D341Med (cell line): Measurements from ENCODE around the gene PROCA1.

Experiments used
- DNase-seq: peaks from one replicate; pipeline ENCODE4 v3.0.0; 2012; ENCODE audit warnings: low spot score

The PROCA1 gene

GRCh38 chr17:28707339-28707720 lies 4.4 kb downstream of the PROCA1 start:
- DNase-seq: no peak

GRCh38 chr17:28706471-28707338 lies 5.0 kb downstream of the PROCA1 start:
- DNase-seq: peak; percentile 31

- DNase-seq: peak; percentile 38
Measured at GRCh38 chr17:28705728-28706334, 5.9 kb downstream of the PROCA1 start.

GRCh38 chr17:28705074-28705659 lies 6.5 kb downstream of the PROCA1 start:
- DNase-seq: peak; percentile 42

- DNase-seq: peak; percentile 41
Measured at GRCh38 chr17:28704219-28704858, 7.3 kb downstream of the PROCA1 start.

GRCh38 chr17:28703552-28704218 lies 8.0 kb downstream of the PROCA1 start:
- DNase-seq: peak; percentile 35

GRCh38 chr17:28702752-28703150 lies 8.9 kb downstream of the PROCA1 start:
- DNase-seq: no peak

- no peak for DNase-seq
Measured at GRCh38 chr17:28702026-28702751, 9.5 kb downstream of the PROCA1 start.

GRCh38 chr17:28700830-28701492 lies 10.7 kb downstream of the PROCA1 start:
- DNase-seq: peak; percentile 39

- peak; percentile 30 for DNase-seq
Measured at GRCh38 chr17:28700278-28700677, 11.4 kb downstream of the PROCA1 start.

GRCh38 chr17:28698253-28698941 lies 13.3 kb downstream of the PROCA1 start:
- DNase-seq: peak; percentile 36

- DNase-seq: no peak
Measured at GRCh38 chr17:28693869-28694268, 17.8 kb downstream of the PROCA1 start.

- DNase-seq: no peak
Measured at GRCh38 chr17:28689011-28689410, 22.7 kb downstream of the PROCA1 start.

- no peak for DNase-seq
Measured at GRCh38 chr17:28688481-28688880, 23.2 kb downstream of the PROCA1 start.

GRCh38 chr17:28686296-28686695 lies 25.4 kb downstream of the PROCA1 start:
- peak; percentile 58 for DNase-seq

GRCh38 chr17:28685366-28685765 lies 26.3 kb downstream of the PROCA1 start:
- DNase-seq: no peak

GRCh38 chr17:28684963-28685362 lies 26.7 kb downstream of the PROCA1 start:
- peak; percentile 86 for DNase-seq

- peak; percentile 30 for DNase-seq
Measured at GRCh38 chr17:28682655-28683054, 29.0 kb downstream of the PROCA1 start.

- DNase-seq: no peak
Measured at GRCh38 chr17:28675980-28676379, 35.7 kb downstream of the PROCA1 start.

GRCh38 chr17:28675490-28675889 lies 36.2 kb downstream of the PROCA1 start:
- no peak for DNase-seq
